ENCODE results near the gene BOC.

Gene BOC

GRCh38 chr3:113250566-113250965 is 39.2 kb downstream of the BOC start:
- DNase-seq: no peak

DNA sequence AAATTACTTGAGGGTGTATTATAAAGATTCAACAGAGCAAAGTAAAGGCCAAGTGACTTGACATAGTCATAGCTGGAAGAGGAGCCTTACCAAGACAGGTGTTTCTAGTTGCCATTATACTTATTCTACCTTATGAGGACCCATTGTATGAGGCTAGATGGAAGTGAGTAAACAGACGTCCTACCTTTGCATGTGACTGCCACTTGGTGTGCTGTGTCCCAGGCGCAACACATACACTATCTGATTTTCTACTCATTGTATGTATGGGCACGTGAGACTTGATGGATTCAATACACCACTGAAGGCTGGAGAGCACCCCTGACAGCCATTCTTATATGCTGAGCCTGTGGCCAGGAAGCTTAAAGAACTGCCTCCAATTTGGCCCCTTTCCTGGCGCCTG is 40.5 kb downstream of the BOC start:
- no peak for DNase-seq

DNA sequence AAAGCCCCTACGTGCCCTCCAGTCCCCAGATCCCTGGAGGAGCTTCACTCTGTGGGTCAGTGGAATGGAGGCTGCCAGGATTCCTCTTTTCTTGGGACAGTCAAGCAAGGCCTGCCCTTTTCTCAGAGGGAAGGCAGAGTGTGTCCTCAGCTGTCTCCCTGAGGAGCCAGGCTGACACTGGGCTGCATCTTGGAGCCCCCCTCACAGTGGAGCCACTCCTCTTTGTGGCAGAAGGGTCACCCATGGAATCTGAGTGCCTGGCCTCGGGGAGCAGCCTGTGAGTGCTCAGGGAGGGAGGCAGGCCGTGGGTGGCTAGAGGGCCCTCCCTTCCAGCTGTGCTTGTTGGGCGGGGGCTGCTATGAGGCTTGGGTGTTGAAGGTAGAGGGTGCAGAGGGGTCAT is 41.2 kb downstream of the BOC start:
- no peak for DNase-seq

- DNase-seq: no peak
These were observed 42.3 kb downstream of the BOC start for GRCh38 chr3:113253702-113254101.

- no peak for DNase-seq
These were observed 43.0 kb downstream of the BOC start for GRCh38 chr3:113254171-113254947.

DNA sequence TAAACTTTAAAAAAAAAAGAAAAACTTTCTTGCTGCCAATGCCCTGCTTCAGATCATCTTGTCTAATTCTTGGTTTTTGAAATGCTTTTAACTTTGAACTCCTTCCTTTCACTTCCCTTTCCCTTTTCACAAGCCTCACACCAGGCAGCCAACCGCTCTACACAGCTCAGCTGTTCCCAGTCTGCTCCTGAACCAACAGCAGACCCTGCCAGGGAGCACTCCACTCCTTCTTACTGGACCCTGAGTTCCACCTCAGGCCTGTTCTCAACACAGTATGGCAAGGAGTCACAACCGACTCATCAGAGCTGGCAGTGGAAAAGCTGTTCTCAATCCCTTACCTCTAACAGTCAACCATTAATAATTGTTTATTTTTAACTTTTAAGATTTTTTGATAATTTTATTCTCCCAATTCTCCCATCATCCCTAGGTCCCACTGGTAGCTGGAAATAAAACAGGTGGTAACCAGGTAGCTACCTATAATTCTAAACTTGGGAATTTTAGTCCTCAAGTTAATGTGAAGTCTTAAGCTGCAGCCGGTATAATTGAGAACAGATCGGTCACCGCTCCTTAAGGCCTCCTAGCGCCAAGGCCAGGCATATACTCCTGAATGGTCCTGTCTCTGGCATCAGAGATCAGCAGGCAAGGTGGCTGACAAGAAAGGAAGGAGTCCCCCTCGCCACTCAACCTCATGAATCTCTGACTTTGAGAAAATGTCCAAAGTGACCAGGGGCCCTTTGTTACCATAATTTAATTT is 43.9 kb downstream of the BOC start:
- no peak for DNase-seq

DNA sequence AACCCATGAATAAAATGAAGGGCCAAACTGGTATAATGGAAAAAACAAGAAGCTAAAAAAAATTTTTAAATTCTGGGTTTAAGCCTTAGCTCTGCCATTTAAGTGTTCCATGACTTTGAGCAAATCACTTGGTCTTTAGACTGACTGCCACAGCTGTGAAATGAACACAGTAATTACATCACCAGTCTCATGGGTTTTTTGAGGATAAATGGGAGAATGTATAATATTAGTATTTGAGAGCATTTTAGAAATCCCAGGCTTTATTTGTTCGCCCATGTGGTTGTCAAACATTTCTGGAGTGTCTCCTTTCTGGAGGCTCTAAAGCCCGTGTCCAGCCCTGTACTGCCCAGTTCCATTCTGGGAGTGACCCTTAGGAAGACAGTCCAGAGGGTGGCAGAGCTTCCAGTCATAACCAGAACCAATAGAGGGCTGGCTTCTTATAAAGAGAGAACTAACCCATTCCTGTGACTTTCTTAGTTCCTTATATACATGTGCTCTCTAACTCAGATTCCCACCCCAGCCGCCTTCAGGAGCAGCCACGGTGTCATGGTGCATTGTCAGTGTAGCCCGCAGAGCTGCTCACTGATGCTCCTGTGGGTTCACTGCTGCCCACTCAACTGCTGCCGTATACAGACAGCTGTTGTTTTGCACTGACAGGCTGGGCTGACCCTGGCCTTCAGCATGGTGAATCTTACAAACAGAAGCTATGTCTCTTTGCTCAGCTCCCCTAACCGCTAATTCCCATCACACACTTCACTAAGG is 44.7 kb downstream of the BOC start:
- no peak for DNase-seq

DNA sequence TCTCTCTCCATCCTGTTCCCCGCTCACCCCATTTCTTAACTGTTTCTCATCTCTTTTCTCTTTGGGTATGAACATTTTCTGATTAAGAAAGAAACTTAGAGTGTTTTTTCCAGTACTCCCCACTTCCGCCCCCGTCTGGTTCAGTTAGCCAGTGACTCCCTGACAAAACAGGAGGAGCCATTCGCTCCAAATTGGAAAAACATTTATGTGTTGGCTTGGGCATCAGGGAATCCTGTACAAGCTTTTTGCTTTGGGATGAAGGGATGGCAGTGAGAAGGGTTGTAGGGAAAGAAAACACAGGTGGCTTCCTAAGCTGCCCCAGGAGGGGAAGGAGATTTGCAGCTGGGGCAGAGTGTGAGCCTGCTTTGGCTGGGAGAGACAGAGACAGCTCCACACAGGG is 47.0 kb downstream of the BOC start:
- DNase-seq: no peak

GRCh38 chr3:113259196-113259595 is 47.8 kb downstream of the BOC start:
- no peak for DNase-seq

DNA sequence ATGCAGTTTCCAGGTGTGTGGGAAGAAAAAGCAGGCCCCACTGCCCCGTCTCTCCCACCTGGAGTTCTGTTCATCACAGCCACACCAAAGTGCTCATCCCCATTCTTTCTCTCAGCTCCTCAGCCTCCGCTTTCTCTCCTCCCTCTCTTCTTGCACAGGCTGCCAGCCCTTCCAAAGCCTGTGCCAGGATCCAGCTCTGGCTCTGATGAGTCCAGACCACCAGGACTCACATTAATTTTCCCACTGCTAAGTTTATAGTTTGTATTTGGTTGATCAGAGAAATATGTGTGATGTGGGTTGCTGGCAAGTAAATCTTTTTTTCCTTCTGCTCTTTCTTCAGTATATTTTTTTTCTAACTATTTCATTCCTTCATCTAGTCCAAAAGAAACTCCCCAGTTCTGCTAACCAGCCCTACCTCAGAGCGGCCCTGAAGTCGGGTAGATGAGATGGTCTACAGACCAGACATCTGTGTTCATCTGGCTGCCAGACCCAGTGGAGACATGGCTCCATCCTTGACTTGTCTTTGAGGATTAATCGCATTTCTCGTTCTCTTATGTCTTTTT is 49.8 kb downstream of the BOC start:
- DNase-seq: no peak

GRCh38 chr3:113261626-113262303 is 50.4 kb downstream of the BOC start:
- no peak for DNase-seq

- DNase-seq: no peak
These were observed 50.9 kb downstream of the BOC start for GRCh38 chr3:113262304-113262665.

GRCh38 chr3:113263020-113263419 is 51.7 kb downstream of the BOC start:
- no peak for DNase-seq

- no peak for DNase-seq
These were observed 52.4 kb downstream of the BOC start for GRCh38 chr3:113263778-113264177.

DNA sequence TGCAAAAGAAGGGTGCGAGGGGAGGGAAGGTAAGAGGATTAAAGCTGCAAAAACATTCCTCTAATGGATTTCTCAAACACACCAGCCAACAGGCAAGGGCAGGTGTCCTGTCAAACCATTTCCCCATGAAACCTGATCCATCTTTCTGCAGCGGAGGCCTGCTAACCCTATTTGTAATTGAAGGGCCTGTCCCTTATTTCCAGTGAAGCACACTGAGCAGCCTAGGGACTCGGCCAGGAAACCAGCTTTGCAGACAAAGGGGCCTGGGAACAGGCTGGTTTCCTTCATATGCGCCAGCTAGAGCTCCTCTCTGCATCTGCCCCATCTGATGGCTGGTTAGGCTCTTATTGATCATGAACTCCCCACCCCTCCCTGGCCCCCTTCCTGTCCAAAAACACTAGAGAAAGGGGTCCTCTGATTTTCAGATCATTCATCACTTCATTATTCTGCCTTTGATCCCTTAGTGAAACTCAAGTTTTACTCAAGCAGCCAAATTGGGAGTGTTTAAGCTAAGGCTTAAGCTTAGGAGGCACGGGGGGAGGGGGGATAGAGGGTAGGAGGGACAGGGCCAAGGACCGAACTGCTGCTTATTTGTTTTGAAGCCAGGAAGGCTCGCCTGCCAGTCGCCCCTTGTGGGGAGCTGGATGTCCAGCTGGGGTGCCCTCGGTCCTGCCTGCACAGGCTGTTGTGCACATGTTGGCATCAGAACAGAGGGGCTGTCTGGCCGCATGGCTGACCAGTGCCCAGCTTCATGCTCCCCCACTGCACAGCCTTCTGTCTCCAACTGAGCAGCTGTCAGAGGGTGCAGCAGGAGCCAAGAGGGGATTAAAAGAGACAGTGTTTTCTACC is 53.1 kb downstream of the BOC start:
- no peak for DNase-seq

DNA sequence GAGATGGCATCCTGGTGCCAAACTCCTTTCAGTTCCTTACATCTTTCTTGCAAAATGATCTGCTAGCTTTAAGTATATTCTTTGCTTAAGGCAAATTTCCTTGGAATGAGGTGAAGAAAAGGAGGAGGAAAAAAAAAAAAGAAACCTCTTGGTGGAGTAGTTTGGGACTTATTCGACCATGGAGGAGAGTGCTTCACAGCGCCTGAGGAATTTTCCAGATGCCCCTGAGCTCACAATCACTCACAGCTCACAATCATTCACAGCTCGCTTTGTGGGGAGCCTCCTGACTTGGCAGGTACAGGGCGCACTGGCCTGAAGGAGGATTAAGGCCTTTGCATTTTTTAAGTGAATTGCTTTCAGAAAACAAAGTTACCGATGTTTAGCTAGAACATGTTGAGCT is 53.9 kb downstream of the BOC start:
- no peak for DNase-seq

- DNase-seq: no peak
These were observed 55.4 kb downstream of the BOC start for GRCh38 chr3:113266738-113267137.

DNA sequence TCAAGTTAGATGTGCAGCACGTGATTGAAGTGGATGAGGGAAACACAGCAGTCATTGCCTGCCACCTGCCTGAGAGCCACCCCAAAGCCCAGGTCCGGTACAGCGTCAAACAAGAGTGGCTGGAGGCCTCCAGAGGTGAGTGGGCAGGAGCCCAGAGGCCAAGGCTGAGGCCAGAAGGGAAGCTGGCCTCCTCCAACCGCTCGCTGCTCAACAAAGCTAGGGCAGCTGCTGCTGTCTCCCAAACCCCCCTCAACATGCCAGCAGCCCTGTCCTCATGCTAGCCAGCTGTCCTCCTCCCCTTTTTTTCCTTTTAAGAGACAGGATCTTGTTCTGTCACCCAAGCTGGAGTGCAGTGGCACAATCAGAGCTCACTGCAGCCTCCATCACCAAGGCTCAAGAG is 57.0 kb downstream of the BOC start:
- DNase-seq: no peak

DNA sequence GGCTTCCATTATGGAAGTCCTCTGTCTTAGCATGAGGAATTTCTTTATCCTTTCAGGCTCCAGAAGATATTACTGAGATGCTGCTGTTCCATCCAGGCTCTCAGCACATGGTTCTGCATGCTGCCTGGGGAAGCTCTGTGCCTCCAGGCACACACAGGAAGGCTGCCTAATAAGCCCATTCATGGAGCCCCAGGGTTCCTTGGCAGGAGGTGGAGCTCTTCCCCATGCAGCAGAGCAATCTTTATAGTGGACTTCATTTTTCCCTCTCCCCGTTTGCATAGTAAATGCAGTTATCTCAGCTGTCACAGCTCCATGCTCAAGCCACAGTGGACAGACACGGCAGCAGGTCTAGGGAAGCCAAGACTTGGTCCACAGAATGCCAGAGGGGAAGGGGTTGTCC is 57.6 kb downstream of the BOC start:
- no peak for DNase-seq

DNA sequence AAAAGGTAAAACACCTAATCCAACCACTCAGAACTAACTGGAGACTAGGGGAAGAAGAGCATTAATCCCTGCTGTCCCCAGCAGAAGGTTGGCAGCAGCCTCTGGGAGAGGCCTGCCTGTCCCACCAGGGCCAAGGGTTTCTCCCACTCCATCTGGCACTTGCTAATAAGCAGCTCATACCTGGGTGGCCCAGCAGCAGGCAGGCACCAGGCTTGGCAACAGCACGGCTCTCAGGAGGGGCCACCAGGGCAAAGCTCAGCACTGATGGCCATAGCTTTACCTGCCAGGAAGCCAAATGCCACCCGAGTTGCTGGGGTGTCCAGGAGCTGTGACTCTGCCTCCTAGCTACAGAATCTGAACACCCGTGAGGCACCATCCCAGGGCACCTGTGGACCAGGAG is 58.3 kb downstream of the BOC start:
- DNase-seq: no peak

- no peak for DNase-seq
These were observed 58.7 kb downstream of the BOC start for GRCh38 chr3:113270068-113270467.

DNA sequence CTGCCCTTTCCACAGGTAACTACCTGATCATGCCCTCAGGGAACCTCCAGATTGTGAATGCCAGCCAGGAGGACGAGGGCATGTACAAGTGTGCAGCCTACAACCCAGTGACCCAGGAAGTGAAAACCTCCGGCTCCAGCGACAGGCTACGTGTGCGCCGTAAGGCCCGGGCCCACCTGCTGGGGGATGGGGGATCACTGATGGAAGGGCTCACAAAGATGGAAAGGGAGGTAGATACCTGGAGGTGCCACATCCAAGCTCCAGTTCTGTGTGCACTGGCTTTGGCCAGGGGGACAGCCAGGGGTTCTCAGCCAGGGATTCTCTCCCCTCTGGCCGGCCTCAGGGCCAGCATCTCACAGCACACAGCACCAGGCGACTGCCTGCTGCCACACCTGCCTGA is 59.4 kb downstream of the BOC start:
- DNase-seq: no peak

All from activated T-cell treated with anti-CD3 and anti-CD28 coated beads for 4 hours (primary cell).